ENCODE data around the gene TAOK3.

DNA sequence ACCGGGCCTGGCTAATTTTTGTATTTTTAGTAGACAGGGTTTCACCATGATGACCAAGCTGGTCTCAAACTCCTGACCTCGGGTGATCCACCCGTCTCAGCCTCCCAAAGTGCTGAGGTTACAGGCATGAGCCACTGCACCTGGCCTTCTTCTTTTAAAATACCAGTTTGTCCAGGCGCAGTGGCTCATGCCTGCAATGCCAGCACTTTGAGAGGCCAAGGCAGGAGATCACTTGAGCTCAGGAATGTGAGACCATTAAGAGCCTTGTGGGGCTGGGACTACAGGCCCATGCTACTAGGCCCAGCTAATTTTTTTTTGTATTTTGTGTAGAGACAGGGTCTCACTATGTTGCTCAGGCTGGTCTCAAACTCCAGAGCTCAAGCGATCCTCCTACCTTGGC, 244.8 kb downstream of the TAOK3 start:
- no peak for TF ChIP-seq POLR2A (IDR thresholded peaks at IDR 0.05)
- TF ChIP-seq, protein P1, sequence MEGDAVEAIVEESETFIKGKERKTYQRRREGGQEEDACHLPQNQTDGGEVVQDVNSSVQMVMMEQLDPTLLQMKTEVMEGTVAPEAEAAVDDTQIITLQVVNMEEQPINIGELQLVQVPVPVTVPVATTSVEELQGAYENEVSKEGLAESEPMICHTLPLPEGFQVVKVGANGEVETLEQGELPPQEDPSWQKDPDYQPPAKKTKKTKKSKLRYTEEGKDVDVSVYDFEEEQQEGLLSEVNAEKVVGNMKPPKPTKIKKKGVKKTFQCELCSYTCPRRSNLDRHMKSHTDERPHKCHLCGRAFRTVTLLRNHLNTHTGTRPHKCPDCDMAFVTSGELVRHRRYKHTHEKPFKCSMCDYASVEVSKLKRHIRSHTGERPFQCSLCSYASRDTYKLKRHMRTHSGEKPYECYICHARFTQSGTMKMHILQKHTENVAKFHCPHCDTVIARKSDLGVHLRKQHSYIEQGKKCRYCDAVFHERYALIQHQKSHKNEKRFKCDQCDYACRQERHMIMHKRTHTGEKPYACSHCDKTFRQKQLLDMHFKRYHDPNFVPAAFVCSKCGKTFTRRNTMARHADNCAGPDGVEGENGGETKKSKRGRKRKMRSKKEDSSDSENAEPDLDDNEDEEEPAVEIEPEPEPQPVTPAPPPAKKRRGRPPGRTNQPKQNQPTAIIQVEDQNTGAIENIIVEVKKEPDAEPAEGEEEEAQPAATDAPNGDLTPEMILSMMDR (IDR thresholded peaks at IDR 0.05), result no peak
- TF ChIP-seq POLR2AphosphoS5 (IDR thresholded peaks at IDR 0.05), result no peak

Measured in prostate gland (tissue), 2 donors.